Endodermal cell (in vitro differentiated cells): ENCODE results near the gene FAM13A. TPM values are rescaled to one million over a fixed set of nuclear protein-coding genes. Genes with fewer than 3 reads are reported as not detected.

Source experiments
- DNase-seq: peaks from one replicate; pipeline ENCODE4 v3.0.0-alpha.2; 2017
- H3K27ac ChIP-seq: 2 replicates; pipeline ENCODE4 v1.5.1; 2013; ENCODE audit warnings: mild to moderate bottlenecking, low read depth, low read length, moderate library complexity
- H3K27me3 ChIP-seq: 2 replicates; pipeline ENCODE4 v1.6.1; 2013; ENCODE audit warnings: mild to moderate bottlenecking, low read length, moderate library complexity; ENCODE audit not compliant: insufficient read depth, control insufficient read depth, poor library complexity, severe bottlenecking
- H3K36me3 ChIP-seq: 2 replicates; pipeline ENCODE4 v1.7.0; 2013; ENCODE audit warnings: mild to moderate bottlenecking, low read length, moderate library complexity; ENCODE audit not compliant: control insufficient read depth, insufficient read depth
- H3K4me1 ChIP-seq: one replicate; pipeline ENCODE4 v1.7.0; 2013; ENCODE audit warnings: low read length; ENCODE audit not compliant: control insufficient read depth, insufficient read depth
- H3K4me3 ChIP-seq: 2 replicates; pipeline ENCODE4 v1.5.1; 2013; ENCODE audit warnings: mild to moderate bottlenecking, low read length, moderate library complexity
- H3K9ac ChIP-seq: 2 replicates; pipeline ENCODE4 v1.6.1; 2013; ENCODE audit warnings: mild to moderate bottlenecking, low read length, moderate library complexity; ENCODE audit not compliant: poor library complexity, severe bottlenecking; ENCODE audit errors: extremely low read depth
- H3K9me3 ChIP-seq: 2 replicates; pipeline ENCODE4 v1.6.1; 2013; ENCODE audit warnings: mild to moderate bottlenecking, low read length, moderate library complexity; ENCODE audit not compliant: control insufficient read depth
- H3K27ac Mint-ChIP-seq: 2 replicates; pipeline ENCODE4 v1.8.0; 2020; ENCODE audit warnings: mixed read lengths
- H3K27me3 Mint-ChIP-seq: 2 replicates; pipeline ENCODE4 v1.8.0; 2021; ENCODE audit warnings: mild to moderate bottlenecking, mixed read lengths; ENCODE audit not compliant: insufficient read depth
- H3K36me3 Mint-ChIP-seq: 2 replicates; pipeline ENCODE4 v1.8.0; 2020; ENCODE audit warnings: low read depth, mixed read lengths
- H3K4me1 Mint-ChIP-seq: 2 replicates; pipeline ENCODE4 v1.8.0; 2020; ENCODE audit warnings: mixed read lengths
- H3K4me3 Mint-ChIP-seq: 2 replicates; pipeline ENCODE4 v1.8.0; 2020; ENCODE audit warnings: mild to moderate bottlenecking, moderate library complexity, mixed read lengths
- H3K9me3 Mint-ChIP-seq: 2 replicates; pipeline ENCODE4 v1.8.0; 2020; ENCODE audit warnings: mild to moderate bottlenecking, mixed read lengths
- WGBS, 2 experiments: methylation state at CpG; one replicate each; pipeline versions ENCODE4 v1.1.5 to v1.1.7; 2013; ENCODE audit warnings: missing lambda C conversion rate in 2 of 2, mixed read lengths in 1 of 2; ENCODE audit not compliant: insufficient coverage in 1 of 2, insufficient read length in 1 of 2; 5-methylcytosine and 5-hydroxymethylcytosine counted together
- total RNA-seq, 2 donors: library from RNA; stranded (reverse); fragmentation: NEBNext Ultra II Directional in 1 of 2; extraction: Animal tissue kit (Norgen Biotek cat#: 25700) in 1 of 2; gene quantifications; 2 replicates in 1 of 2; 3 replicates in 1 of 2; pipeline ENCODE4 v1.2.1, GENCODE V29; 2021
- TF ChIP-seq, protein P1 (sequence below): fragments of 200-600 bp; sonication (generic); conservative IDR thresholded peaks from 2 replicates; pipeline ENCODE4 v1.5.0; 2021; ENCODE audit warnings: antibody characterized with exemption, mild to moderate bottlenecking

Gene FAM13A
- total RNA-seq, 2 donors from 2014 or later = 13.6 to 17.0 TPM

GRCh38 chr4:88803600-88804096, 253.3 kb downstream of the FAM13A start:
- no peak overlapping the region for H3K4me3 ChIP-seq
- no peaks in the 10 kb centered on the region for H3K36me3 Mint-ChIP-seq
- no peak overlapping the region for H3K9ac ChIP-seq
- no peaks in the 10 kb centered on the region for H3K27me3 ChIP-seq
- H3K9me3 ChIP-seq = no peaks in the 10 kb centered on the region
- H3K4me1 ChIP-seq = no peaks in the 10 kb centered on the region
- no peak overlapping the region for H3K27ac ChIP-seq
- 91 to 93% methylated on average over 3 to 5 of the region's 5 CpGs for WGBS, 2 experiments
- no peaks in the 10 kb centered on the region for H3K4me1 Mint-ChIP-seq
- H3K4me3 Mint-ChIP-seq = no peak overlapping the region
- no peaks in the 10 kb centered on the region for H3K9me3 Mint-ChIP-seq
- no peaks in the 10 kb centered on the region for H3K27me3 Mint-ChIP-seq
- H3K27ac Mint-ChIP-seq = no peak overlapping the region
- TF ChIP-seq, protein P1, sequence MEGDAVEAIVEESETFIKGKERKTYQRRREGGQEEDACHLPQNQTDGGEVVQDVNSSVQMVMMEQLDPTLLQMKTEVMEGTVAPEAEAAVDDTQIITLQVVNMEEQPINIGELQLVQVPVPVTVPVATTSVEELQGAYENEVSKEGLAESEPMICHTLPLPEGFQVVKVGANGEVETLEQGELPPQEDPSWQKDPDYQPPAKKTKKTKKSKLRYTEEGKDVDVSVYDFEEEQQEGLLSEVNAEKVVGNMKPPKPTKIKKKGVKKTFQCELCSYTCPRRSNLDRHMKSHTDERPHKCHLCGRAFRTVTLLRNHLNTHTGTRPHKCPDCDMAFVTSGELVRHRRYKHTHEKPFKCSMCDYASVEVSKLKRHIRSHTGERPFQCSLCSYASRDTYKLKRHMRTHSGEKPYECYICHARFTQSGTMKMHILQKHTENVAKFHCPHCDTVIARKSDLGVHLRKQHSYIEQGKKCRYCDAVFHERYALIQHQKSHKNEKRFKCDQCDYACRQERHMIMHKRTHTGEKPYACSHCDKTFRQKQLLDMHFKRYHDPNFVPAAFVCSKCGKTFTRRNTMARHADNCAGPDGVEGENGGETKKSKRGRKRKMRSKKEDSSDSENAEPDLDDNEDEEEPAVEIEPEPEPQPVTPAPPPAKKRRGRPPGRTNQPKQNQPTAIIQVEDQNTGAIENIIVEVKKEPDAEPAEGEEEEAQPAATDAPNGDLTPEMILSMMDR = no peak
- H3K36me3 ChIP-seq = no peaks in the 10 kb centered on the region
- DNase-seq = no peak

DNA sequence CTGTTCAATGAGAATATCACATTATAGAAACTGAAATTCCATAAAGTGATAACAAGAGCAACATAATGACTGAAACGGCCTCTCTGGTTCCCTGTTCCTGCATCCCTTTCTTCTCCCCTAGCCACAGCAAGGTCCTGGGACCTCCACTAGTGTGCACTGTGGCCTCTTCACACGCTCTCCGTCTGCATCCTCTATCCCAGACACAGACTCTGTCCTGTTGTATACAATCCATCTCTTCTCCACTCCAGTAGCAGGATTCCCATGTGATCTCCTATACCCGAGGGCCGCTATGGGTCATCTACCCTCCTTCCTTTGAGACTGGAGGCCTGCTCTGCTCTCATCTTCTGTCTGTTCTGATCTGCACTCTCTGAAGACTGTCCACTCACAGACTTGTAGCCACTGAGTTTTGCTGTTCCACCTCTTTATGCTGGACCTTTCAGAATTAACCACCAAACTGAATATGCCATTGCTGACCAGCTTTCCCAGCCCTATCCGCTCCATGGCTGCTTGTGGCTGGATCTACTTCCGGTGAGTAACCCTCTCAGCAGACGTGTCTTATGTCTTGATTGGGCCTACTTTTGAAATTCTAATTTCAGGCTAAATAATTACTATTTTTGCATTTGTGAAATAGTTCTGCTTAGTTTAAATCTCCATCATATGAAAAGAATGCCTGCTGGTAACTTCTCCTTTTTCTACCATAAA, 254.2 kb downstream of the FAM13A start:
- no peaks in the 10 kb centered on the region for H3K9me3 Mint-ChIP-seq
- no peak for DNase-seq
- no peak overlapping the region for H3K27ac Mint-ChIP-seq
- no peaks in the 10 kb centered on the region for H3K27me3 Mint-ChIP-seq
- TF ChIP-seq, protein P1 = no peak
- Histone ChIP-seq H3K4me3 (no peak overlapping the region), H3K4me1 (no peaks in the 10 kb centered on the region), H3K36me3 (no peaks in the 10 kb centered on the region), H3K27me3 (no peaks in the 10 kb centered on the region), H3K27ac (no peak overlapping the region), H3K9ac (no peak overlapping the region), H3K9me3 (no peaks in the 10 kb centered on the region)
- H3K4me1 Mint-ChIP-seq = no peaks in the 10 kb centered on the region
- no peaks in the 10 kb centered on the region for H3K36me3 Mint-ChIP-seq
- WGBS, 2 experiments = 92 to 94% methylated on average over 7 to 8 of the region's 8 CpGs
- no peak overlapping the region for H3K4me3 Mint-ChIP-seq

GRCh38 chr4:88802138-88802537, 254.8 kb downstream of the FAM13A start:
- no peaks in the 10 kb centered on the region for H3K36me3 Mint-ChIP-seq

More at GRCh38 chr4:88802138-88802537, 254.8 kb downstream of the FAM13A start:
- Histone ChIP-seq H3K9ac (no peak overlapping the region), H3K27me3 (no peaks in the 10 kb centered on the region), H3K4me1 (no peaks in the 10 kb centered on the region), H3K27ac (no peak overlapping the region), H3K36me3 (no peaks in the 10 kb centered on the region), H3K9me3 (no peaks in the 10 kb centered on the region), H3K4me3 (no peak overlapping the region)
- Mint-ChIP-seq H3K27me3 (no peaks in the 10 kb centered on the region), H3K4me3 (no peak overlapping the region), H3K4me1 (no peaks in the 10 kb centered on the region), H3K27ac (no peak overlapping the region), H3K9me3 (no peaks in the 10 kb centered on the region)
- WGBS, 2 experiments = 67 to 89% methylated on average over 1 of the region's 1 CpG
- TF ChIP-seq, protein P1 = no peak
- no peak for DNase-seq
